ENCODE data around the gene RBBP4.
"Not testable (repeated sequence)": the region's sequence is repeated elsewhere in the genome, so short reads cannot be mapped to it uniquely, and the experiment has no call there.

Gene RBBP4

DNA sequence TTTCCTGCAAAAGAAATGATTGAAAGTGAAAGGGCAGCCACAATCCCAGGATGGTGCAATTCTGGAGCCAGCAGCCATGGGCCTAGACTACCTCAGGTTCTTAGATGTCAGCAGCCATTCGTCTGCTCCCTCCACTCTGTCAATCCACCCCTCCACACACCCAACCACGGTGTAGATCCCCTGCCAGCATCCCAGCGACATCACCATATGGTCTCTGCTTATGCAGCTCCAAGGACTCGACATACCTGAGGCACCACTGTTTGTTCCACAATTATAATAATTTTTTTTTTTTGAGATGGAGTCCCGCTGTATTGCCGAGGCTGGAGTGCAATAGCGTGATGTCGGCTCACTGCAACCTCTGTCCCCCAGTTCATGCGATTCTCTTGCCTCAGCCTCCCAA, 45.0 kb downstream of the RBBP4 start:
- no peak for DNase-seq

DNA sequence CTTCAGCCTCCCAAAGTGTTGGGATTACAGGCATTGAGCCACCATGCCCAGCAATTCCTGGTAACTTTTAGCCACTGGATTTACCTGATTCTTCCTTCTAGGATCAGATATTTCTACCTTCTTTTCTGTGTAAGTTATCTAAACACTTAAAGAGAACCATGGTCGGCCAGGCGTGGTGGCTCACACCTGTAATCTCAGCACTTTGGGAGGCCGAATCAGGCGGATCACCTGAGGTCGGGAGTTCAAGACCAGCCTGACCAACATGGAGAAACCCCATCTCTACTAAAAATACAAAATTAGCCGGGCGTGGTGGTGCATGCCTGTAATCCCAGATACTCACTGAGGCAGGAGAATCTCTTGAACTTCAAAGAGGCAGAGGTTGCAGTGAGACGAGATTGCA, 46.0 kb downstream of the RBBP4 start:
- DNase-seq, result not testable (repeated sequence)

DNA sequence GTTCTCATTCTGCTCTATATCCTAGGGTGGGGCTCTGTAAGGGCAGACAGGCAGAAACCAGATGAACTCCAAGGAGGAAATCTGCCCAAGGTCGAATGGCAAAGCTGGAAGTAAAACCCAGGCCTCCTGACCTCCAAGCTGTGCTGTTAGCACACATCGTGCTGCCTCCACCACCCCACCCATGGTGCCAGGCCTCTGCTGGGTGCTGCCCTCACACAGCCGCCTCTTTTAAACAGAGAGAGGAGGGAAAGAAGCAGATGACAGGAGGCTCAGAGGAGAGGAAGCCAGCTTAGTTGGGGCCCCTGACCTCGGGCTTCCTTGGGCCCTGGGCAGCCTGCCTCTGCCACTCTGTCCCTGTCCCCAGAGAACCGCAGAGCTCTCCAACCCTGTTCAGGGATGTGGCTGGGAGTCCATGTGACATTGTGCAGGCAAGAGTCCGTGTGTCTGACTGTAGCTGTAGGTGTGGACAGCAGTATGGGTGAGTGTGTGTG, 50.5 kb downstream of the RBBP4 start:
- no peak for DNase-seq

DNA sequence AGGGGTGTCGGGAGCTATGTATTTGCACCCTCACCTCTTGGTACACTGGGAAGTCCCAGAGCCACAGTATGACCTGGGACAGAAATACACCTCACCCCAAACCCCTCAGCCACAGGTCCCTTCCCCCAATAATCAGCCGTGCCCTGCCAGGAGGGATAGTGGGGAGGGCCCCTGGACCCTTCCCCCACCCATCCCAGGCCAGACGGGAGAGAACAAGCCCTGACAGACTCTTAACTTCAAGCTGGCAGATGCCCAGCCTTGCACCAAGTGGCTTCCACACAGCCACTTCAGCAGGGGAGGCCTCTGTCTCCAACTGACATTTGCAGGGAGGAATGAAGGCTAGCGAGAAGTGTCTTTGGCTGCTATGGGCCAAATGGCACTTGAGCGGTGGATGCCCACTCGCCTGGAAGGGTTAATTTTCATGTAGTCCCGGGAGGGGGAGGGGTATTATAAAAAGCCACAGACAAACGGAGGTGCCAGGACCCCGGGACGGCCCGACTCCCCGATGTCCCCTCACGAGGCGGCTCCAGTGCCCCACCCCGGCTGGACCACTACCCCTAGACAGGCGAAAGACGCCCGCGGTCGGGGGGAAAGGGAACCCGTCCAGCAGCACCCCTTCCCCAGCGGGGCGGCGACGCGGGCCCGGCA, 51.1 kb downstream of the RBBP4 start:
- DNase-seq, result no peak

DNA sequence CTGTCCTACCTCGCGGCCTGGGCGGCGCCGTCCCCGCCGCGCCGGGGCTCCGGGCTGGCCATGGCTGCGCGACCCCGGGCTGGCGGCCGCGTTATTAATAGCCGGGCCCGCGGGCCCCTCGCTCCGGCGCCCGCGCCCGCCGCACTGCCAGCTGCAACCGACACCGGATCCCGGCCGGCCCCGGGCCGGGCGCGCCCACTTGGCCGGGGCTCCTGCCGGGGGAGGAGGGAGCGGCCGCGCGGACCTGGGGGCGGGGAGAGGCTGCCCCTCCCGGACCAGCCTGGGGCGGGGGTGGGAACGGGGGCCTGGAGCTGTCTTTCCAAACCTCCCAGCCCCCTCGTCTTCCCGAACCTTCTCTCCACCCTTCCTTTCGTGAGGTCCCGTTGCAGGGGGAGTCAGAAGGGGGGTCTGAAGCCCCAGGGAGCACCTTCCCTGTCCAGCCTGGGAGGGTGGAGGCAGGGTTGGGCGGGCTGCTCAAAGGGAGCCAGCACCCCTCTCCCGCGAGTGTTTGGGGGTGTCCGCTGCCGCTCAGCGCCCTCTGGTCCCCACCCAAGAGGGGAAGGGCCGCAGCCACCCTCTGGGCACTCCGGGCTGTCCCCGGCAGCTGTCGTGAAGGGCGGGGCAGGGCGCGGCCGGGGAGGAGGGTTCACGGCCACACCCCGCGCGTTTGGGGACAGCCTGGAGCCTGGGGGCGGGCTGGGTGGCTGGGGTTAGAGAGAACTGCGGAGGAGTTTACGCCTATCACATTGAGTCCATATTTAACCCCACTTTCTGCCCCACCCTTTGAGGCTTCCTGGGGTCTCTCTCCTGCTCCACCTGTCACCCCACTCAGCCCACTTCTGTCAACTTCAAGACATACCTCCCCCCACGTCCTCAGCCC, 51.8 kb downstream of the RBBP4 start, which contains the start of gene SYNC:
TSS of gene SYNC (minus strand) at position 172 of the 880 bp plus-strand sequence. CDS start at position 62, 110 bp downstream.
- no peak for DNase-seq

DNA sequence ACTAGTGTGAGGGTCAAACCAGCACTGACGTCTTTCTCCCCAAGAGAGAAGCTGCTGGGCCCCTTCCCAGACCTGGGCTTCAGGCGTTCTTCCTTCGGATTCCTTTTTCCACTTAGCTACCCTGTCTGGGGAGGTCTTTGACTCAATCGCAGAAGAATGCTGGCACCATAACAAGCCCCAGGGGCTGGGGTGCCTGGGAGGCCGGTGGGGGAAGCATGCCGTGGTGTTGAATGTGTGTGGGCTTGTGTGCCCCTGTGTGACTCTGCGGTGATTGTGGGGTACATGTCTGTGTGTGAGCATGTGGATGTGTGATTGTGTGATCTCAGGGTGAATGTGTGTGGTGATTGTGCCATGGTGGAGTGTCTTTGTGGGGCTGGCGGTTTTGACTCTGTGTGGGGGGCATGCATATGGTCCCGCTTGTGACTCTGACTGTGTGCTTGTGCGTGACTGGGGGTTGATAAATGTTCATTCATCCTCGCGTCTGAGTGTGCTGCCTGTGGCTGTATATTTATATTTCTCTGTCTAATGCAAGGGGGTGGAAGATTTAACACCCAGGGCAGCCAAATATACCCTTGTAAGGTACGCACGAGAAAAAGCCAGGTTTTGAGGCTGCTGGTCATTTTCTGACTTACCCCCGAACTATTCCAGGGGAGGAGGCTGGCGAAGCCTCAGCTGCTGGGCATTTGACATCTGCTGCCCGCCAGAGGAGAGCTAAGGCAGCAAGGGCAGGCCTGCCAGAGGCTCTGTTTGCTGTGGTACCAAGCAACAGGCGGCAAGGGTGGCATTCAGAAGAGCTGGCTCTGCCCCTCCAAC, 52.7 kb downstream of the RBBP4 start:
- no peak for DNase-seq

DNA sequence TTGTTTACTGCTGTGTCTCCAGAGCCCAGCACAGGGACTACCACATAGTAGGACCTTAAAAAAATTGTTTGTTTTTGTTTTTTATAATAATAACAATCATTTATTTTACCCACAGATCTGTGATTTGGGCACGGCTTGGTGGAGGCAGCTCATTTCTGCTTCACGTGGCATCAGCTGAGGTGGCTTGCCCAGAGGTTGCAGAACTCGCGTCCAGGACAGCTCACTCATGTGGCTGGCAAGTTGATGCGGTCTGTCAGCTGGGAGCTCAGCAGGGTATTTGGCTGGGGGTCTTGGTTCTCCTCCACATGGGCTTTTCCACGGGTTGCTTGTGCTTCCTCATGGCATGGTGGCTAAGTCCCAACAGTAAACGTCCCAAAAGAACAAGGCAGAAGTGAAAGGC, 54.5 kb downstream of the RBBP4 start:
- DNase-seq, result no peak

DNA sequence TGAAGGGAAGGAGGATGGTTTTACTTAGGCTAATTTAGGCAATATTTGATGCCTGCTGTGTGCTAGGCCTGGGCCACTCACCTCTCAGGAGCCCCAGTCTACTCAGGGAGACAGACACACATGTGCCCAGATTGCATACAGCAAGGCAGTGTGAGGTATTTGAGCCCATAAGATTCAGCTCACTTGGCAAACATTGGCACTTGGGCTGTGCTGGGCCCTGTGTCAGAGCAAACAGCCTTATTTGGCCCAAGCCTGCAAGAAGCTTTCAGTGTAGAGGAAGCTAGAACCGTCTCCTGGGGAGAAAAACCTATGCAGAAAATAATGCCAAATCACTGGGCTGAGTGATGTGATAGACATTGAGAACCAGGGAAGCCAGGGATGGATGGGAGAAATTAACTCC, 55.5 kb downstream of the RBBP4 start:
- DNase-seq, result no peak

DNA sequence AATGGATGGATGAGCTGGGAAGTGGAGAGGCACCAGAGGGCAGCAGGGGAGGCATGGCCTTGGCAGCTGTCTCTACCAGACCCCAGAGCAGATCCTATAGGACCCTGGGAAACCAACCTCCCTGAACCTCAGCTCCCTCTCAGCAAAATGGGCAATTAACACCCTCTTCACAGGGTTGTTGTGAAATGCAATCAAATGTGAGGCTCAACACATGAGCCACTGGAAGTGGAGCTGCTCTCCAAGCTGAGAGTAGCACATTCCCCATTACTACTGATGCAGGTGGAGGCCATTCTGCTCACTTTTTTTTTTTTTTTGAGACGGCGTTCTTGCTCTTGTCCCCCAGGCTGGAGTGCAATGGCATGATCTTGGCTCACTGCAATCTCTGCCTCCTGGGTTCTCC, 58.1 kb downstream of the RBBP4 start:
- DNase-seq, result no peak

DNA sequence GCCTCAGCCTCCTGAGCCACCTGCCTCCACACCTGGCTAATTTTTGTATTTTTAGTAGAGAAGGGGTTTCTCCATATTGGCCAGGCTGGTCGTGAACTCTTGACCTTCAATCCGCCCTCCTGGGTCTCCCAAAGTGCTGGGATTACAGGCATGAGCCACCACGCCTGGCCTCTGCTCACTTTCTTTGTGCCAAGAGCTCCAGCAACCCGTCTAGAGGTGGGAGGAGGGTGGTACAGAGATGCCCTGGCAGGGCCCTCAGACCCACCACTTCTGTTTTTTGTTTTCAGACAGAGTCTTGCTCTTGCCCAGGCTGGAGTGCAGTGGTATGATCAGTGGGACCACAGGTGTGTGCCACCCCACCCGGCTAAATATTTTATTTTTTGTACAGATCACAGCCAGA, 58.5 kb downstream of the RBBP4 start:
- DNase-seq, result no peak

DNA sequence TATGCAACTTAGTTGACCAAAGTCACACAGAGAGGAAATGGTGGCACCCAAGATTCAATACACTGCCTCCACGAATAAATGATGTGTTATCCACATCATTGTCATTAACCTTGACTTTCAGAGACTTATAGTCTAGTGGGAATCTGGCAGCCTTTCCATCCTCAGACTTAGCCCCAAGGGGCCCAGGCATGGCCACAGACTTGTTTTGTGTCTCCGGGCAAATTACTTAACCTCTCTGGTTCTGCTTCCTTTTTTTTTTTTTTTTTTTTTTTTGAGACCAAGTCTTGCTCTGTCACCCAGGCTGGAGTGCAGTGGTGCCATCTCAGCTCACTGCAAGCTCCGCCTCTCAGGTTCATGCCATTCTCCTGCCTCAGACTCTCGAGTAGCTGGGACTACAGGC, 60.2 kb downstream of the RBBP4 start:
- DNase-seq, result not testable (repeated sequence)

DNA sequence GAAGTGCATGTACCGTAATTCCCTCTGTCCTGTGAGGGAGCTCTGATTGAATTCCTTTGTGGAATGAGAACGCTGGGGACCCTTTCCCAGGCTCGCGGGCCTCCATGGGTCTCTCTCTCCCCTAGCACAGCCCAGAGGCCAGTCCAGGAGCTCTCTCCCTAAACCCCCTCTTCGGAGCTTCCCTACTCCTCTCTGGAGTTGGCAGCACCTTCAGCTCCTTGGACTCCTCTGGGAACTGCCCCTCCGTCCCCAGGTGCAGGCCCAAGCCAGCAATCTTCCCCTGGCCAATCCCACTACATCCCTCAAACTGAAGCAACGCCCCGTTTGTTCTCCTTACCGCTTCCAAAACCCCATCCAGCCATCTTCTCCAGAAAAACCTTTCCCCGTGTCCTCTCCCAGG, 62.1 kb downstream of the RBBP4 start:
- no peak for DNase-seq

DNA sequence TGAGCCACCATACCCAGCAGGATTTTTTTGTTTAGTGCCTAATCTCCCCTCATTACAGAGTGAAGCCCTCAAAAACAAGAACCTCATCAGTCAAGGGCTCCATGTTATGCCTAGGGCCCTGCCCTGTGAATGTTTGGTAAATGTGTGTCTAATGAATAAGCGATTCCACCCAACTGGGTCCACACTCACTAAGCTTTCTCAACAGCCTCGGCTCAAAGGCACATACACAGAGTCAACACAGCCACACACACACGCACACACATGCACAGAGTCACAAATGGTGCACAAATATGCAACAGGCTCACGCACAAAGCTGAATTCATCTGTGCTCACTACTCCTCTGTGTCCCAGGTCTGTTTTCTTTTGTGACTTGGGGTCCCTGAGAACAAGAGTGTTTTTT, 63.3 kb downstream of the RBBP4 start:
- no peak for DNase-seq

DNA sequence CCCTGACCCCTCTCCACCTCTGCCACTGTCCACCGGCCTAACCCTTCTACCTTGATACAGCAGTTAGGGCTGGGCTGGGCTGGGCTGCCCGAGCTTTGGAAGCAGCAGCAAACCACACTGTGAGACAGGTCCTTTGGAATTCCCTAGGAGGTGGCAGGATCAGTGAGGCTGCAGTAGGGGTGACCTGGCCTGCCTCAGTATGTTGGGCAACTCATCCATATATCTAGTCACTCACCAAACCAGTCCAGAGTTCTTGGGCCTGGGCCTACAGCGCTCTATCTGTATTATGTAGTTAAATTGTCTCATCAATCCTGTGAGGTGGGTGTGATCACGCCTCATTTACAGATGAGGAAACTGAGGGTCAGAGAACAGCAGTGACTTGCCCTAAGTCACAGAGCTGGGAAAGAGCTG, 64.9 kb downstream of the RBBP4 start:
- no peak for DNase-seq

DNA sequence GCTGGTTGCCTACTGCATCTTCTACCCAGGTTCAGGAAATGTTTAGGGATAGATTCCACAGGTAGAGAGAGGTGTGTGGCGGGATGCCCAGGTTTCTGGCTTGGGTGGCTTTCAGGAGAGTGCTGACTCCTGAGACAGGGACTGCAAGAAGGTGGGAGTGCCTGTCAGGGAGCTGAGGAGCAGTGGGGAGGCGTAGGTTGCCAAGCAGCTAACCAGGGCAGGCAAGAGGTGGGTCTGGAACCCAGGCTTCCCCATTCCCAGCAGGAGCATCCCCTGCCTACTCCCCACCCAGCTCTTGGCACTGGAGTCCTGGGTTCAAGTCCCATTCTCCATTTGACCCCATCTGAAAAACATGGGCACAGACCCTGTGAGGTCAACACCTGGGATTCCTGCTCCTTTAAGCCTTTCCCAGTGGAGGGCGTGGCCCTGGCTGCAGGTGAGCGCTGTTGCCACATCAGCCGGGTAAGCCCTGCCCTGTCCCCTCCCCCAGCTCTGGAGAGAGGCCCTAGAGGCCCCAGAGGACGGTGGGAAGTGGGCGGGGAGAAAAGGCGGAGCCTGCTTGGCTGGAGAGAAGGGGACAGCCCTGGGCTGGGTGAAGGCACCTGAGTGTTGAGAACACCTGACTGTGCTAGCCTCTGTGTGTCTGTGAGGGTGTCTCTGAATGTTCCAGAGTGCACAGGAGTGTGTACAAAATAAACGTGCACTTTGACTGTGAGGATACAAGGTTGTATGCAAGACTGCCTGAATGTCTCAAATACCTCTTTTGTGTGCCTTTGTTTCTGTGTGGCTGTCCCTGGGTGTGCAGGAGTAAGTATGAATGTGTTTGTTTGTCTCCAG, 65.5 kb downstream of the RBBP4 start:
- DNase-seq, result peak; percentile 55

DNA sequence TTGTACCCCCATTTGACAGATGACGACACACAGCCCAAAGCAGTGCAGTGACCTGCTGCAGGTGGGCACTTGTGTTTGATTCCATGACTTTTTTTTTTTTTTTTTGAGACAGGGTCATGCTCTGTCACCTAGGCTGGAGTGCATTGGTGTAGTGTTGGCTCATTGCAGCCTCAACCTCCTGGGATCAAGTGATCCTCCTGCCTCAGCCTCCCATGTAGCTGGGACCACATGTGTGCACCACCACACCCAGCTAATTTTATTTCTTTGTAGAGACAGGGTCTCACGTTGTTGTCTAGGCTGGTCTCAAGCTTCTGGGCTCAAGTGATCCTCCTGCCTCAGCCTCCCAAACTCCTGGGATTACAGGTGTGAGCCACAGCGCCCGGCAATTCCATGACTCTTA, 66.5 kb downstream of the RBBP4 start:
- DNase-seq, result no peak

DNA sequence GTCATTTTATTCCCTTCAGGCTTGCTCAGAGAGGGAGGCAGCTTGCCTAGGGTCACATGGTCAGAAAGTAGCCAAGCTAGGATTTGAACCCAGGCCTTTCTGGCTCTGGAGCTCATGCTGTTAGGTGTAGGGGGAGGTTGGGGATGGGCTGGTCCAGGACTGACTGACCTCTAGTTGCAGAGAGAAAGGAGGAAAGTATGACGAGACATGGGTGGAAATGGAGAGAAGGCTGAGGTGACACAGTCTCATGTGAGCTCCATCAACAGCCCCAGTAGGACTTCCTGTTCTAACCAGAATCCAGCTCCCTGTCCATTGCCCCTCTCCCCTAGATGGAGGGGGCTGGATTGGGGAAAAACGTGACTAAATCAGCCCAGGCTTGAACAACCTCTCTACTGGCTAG, 67.0 kb downstream of the RBBP4 start:
- no peak for DNase-seq

DNA sequence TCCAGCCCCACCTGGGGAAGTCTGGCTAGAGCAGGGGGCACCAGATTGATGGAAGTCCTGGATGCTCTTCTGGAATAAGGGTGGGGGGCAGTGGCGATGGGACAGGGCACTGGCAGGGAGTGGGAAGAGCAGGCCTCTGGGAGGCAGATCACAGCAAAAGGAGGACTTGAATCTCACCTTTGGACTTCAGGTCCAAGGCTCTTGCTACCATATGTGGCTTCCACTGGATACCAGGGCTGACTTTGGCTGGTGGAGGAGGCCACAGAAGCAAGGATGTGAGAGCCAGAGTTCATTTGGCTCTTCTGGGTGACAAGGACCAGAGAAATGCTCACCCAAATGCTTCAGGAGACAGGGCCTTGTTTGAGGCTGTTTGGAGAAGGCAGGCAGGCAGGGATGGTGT, 67.5 kb downstream of the RBBP4 start:
- no peak for DNase-seq

DNA sequence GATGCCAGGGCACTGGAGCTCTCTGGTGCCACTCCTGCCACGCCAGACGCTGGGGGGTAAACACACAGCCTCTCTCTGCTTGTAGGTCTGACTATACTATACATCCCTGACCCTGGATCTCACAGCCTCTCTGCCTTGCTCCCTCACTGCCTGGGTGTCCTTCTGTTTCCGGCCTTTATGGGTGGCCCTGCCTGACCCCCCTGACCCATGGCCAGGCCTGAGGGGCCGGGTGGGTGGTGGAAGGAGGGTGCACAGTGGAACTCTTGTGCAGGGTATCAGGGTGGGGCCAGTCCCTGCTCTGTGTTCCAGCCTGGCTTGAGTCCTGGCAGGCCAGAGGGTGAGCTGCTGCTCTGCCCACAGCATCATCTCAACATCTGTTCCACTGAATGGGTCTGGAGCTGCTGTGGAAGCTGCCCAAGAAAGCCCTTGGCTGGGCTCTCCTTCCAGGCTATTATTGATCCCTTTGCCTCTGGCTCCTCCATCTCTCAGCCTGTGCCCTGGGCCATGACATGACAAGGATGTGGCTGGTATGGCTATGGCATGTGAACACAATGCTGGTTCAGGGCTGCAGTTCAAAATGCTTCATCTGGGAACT, 68.8 kb downstream of the RBBP4 start:
- no peak for DNase-seq

DNA sequence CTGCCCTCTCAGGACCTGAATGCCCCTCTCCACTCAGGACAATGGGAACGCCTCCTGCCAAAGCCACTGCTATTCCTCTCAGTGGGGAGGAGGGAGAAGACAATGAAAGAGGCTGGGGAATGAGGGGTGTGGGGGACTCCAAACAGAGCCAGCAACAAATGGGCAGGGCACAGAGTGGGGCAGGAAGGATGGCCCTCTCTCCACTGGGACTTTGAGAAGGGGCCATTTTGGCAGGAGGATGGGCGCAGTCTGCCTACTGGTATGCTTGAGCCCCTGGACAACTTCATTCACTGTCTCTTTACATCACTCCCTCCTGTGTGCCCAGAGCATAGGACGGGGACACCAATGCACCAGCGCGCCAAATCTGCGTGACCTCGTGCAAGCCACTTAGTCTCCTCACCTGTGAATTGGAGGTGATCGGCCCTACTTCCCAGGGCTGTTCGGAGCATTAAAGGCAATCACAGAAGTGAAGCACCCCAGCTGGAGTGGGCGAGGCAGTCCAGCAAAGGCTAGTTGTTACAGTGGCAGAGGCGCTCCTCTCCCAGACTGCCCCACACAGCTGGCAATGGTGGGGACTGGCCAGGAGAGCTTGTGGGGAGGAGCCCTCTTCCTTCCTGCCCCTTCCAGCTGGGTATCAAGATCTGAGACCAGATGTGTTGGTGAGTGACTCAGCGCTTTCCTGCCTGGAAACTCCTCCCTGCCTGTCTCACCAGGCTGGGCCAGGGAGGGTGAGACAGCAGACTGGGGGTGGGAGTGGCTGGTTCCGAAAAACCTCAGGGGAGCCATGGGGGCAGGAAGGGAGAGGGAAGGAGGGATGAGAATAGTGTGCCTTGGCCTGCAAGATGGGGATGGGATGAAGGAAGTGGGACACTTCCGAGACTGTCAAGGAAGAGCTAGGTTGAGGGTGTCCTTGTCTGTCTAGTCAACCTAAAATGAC, 73.9 kb downstream of the RBBP4 start:
- peak; percentile 25 for DNase-seq

DNA sequence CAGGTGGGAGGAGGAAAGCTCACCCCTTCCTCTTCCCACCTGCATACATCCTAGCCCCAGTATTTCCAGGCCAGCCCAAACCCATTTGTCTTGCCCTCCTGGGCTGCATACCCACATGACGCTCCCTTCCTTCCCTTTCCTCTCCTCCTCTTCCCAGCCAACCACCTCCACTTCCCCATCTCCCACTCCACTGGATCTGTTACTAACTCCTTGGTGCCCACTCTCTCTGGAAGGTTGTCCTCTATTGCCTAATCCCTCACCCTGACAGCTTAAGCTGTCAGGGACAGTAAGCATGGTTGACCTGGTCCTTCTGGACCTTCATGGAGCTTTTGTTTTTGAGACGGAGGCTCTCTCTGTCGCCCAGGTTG, 74.6 kb downstream of the RBBP4 start:
- DNase-seq, result no peak

Data from SHP77 treated with DMSO at 0.1 percent for 48 hours (cell line).